HG02763 (cell line): ENCODE data around the gene TAF10.

ENCODE experiments used
- ATAC-seq: cut with Tn5 transposase; IDR thresholded peaks from one replicate; pipeline ENCODE4 v1.9.1; 2021; ENCODE audit warnings: mild to moderate bottlenecking, moderate library complexity; ENCODE audit not compliant: unreplicated experiment

Gene TAF10

GRCh38 chr11:6612213-6613041 is at the start of gene TAF10:
Gene TAF10 (minus strand): TSS chr11:6612216. CDS start chr11:6612189, 27 bp downstream.
- ATAC-seq: peak; percentile 90

- ATAC-seq: no peak
Observed at GRCh38 chr11:6660712-6661111, 48.7 kb upstream of the TAF10 start.

- no peak for ATAC-seq
Observed at GRCh38 chr11:6658647-6659046, 46.6 kb upstream of the TAF10 start.

GRCh38 chr11:6657346-6657745 is 45.3 kb upstream of the TAF10 start:
- ATAC-seq: no peak

GRCh38 chr11:6656936-6657335 is 44.9 kb upstream of the TAF10 start:
- no peak for ATAC-seq

GRCh38 chr11:6656584-6656915 is 44.5 kb upstream of the TAF10 start:
- no peak for ATAC-seq

- no peak for ATAC-seq
Observed at GRCh38 chr11:6655790-6656583, 44.0 kb upstream of the TAF10 start, which contains the start of gene DCHS1. Gene DCHS1 (minus strand): TSS chr11:6655809. CDS start chr11:6641613, 14,196 bp downstream.

- no peak for ATAC-seq
Observed at GRCh38 chr11:6655020-6655789, 43.2 kb upstream of the TAF10 start.

- no peak for ATAC-seq
Observed at GRCh38 chr11:6654281-6655019, 42.4 kb upstream of the TAF10 start.

- ATAC-seq: no peak
Observed at GRCh38 chr11:6653656-6654055, 41.6 kb upstream of the TAF10 start.

- ATAC-seq: no peak
Observed at GRCh38 chr11:6653097-6653496, 41.1 kb upstream of the TAF10 start.

- no peak for ATAC-seq
Observed at GRCh38 chr11:6652182-6652581, 40.2 kb upstream of the TAF10 start.

GRCh38 chr11:6650980-6651379 is 39.0 kb upstream of the TAF10 start:
- ATAC-seq: no peak

- ATAC-seq: no peak
Observed at GRCh38 chr11:6650104-6650503, 38.1 kb upstream of the TAF10 start.

- ATAC-seq: no peak
Observed at GRCh38 chr11:6648501-6648900, 36.5 kb upstream of the TAF10 start.

- ATAC-seq: no peak
Observed at GRCh38 chr11:6647836-6648235, 35.8 kb upstream of the TAF10 start.

- peak; percentile 87 for ATAC-seq
Observed at GRCh38 chr11:6646918-6647679, 35.1 kb upstream of the TAF10 start.

- no peak for ATAC-seq
Observed at GRCh38 chr11:6646576-6646917, 34.5 kb upstream of the TAF10 start.

GRCh38 chr11:6646071-6646470 is 34.1 kb upstream of the TAF10 start:
- no peak for ATAC-seq

GRCh38 chr11:6642957-6643356 is 30.9 kb upstream of the TAF10 start:
- no peak for ATAC-seq
